ENCODE data around the gene WDFY4. TPM values are rescaled to one million over a fixed set of nuclear protein-coding genes. Genes with fewer than 3 reads are reported as not detected.

WDFY4 gene
- total RNA-seq, 1 experiment from 2014 or later, result not detected

GRCh38 chr10:48931188-48931587 lies 246.5 kb downstream of the WDFY4 start:
- H2BK5ac ChIP-seq (ENCODE audit: insufficient read length, low read length), result no peak overlapping the region
- no peak overlapping the region for H4K5ac ChIP-seq (ENCODE audit: insufficient read length, low read depth, low read length)
- no peaks in the 10 kb centered on the region for H4K20me1 ChIP-seq (ENCODE audit: control insufficient read depth, insufficient read depth, insufficient read length)
- H3K79me1 ChIP-seq (ENCODE audit: insufficient read depth, low read depth, low read length, poor library complexity, severe bottlenecking), result no peaks in the 10 kb centered on the region
- H4K91ac ChIP-seq (ENCODE audit: insufficient read length, low read depth, low read length), result no peak overlapping the region
- no peaks in the 10 kb centered on the region for H3K23me2 ChIP-seq (ENCODE audit: insufficient read length, low read depth, low read length, poor library complexity, severe bottlenecking)
- H3K4ac ChIP-seq (ENCODE audit: low read depth, low read length), result no peak overlapping the region
- H3K4me2 ChIP-seq (ENCODE audit: insufficient read depth, insufficient read length, low read length), result no peak overlapping the region
- H2BK15ac ChIP-seq (ENCODE audit: low read depth, low read length), result no peak overlapping the region
- Mint-ChIP-seq H3K27me3 (ENCODE audit: low read depth) (peaks cover 3% of the 10 kb centered on the region), H3K4me3 (no peak overlapping the region), H3K27ac (no peak overlapping the region), H3K9me3 (no peaks in the 10 kb centered on the region; a peak in 1 of 5 replicates), H3K36me3 (ENCODE audit: insufficient read depth in 1 of 3, low read depth in 3 of 3) (no peaks in the 10 kb centered on the region), H3K4me1 (peaks cover 8 to 17% of the 10 kb centered on the region in 2 experiments)
- WGBS (ENCODE audit: extremely low coverage, insufficient read length, low lambda C conversion rate), result no CpG with 5 or more reads among the region's 4 CpGs
- peak; percentile 66 for DNase-seq
- TF ChIP-seq CTCF (conservative IDR thresholded peaks at IDR 0.05), result peak; percentile 13; the same call in 1 of the 3 replicates
- no peak overlapping the region for H3K9ac ChIP-seq (ENCODE audit: extremely low read depth, insufficient read length, low read length)
- H2AK5ac ChIP-seq (ENCODE audit: insufficient read length, low read length), result no peak overlapping the region
- no peaks in the 10 kb centered on the region for H3K9me3 ChIP-seq (ENCODE audit: control insufficient read depth, low read depth, low read length)
- H3T11ph ChIP-seq (ENCODE audit: low read length), result no peak overlapping the region
- H3K4me1 ChIP-seq (ENCODE audit: insufficient read depth, low read length), result no peaks in the 10 kb centered on the region
- H3K56ac ChIP-seq (ENCODE audit: insufficient read length, low read depth, low read length), result no peak overlapping the region
- no peak overlapping the region for H3K23ac ChIP-seq (ENCODE audit: insufficient read length, low read depth, low read length)
- no peak overlapping the region for H4K8ac ChIP-seq (replicated peaks; ENCODE audit: insufficient read length, low read depth, low read length)
- H3K27ac ChIP-seq (ENCODE audit: insufficient read length, low read depth, low read length), result no peak overlapping the region
- no peak overlapping the region; the same call in 1 of the 2 replicates for H3K14ac ChIP-seq (ENCODE audit: insufficient read depth, low read length)
- H2BK20ac ChIP-seq (ENCODE audit: low read depth, low read length, poor library complexity, severe bottlenecking), result no peak overlapping the region
- H3K79me2 ChIP-seq (ENCODE audit: insufficient read depth, low read length), result no peaks in the 10 kb centered on the region
- no peak overlapping the region for H3K18ac ChIP-seq (ENCODE audit: insufficient read length, low read depth, low read length)
- no peak overlapping the region for H2BK12ac ChIP-seq (ENCODE audit: insufficient read length, low read depth, low read length)
- H2BK120ac ChIP-seq (ENCODE audit: low read depth, low read length, poor library complexity, severe bottlenecking), result no peak overlapping the region
- no peaks in the 10 kb centered on the region for H3K27me3 ChIP-seq (ENCODE audit: insufficient read depth, low read length)
- no peak overlapping the region for H2AFZ ChIP-seq (ENCODE audit: low read length)

Measured in H9 (cell line).